HG03354 (cell line): ENCODE data around the gene YJU2.

Experiments used
- ATAC-seq: cut with Tn5 transposase; IDR thresholded peaks from one replicate; pipeline ENCODE4 v1.9.1; 2021; ENCODE audit warnings: mild to moderate bottlenecking; ENCODE audit not compliant: unreplicated experiment, poor library complexity, severe bottlenecking

Gene YJU2

DNA sequence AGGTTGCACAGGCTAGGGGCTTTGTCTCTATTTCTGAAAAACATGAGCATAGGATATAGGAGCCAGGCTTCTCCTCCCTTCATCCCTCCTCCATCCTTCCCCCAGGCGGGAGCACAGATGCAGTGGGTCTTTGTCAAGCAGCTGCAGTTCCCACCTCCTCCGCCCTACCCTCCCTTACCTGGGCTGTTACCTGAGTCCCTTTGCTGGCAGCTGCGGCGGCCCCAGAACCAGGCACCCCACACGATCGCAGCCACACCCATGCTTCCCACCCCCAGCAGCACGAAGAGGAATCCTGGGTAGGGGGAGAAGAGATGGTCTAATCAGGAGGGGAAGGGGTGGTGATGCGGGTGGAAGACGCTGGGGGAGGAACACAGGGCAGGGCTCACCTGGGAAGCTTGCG, 47.5 kb downstream of the YJU2 start:
- ATAC-seq, result no peak

DNA sequence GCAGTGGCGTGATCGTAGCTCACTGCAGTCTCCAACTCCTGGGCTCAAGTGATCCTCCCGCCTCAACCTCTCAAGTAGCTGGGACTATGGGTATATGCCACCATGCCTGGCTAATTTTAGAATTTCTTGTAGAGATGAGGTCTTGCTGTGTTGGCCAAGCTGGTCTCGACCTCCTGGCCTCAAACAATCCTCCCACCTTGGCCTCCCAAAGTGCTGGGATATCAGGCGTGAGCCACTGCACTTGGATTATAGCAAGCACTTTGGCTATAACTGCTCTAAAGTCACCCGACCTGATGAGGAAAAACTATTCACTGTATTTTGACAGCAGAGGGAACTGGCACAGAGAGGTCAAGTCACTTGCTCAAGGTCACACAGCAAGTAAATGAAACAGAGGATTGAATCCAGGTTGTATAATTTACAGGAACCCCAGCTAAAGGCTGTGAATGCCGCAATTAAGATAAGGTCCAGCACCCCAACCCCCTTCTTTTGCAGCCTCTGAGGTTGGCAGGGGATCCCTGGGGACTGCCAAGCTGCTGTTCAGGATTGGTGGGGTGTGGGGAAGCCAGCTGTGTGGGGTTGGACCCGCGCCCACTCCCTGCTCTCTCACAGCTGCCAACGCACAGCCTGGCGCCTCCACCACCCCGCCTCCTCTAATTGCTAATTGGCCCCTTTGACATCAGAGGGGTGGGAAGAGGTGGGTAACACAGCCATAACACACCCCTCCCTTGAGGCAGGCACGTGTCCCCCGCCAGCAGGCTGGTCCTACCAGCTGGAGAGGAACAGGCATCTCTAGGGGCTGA, 49.3 kb downstream of the YJU2 start:
- no peak for ATAC-seq

DNA sequence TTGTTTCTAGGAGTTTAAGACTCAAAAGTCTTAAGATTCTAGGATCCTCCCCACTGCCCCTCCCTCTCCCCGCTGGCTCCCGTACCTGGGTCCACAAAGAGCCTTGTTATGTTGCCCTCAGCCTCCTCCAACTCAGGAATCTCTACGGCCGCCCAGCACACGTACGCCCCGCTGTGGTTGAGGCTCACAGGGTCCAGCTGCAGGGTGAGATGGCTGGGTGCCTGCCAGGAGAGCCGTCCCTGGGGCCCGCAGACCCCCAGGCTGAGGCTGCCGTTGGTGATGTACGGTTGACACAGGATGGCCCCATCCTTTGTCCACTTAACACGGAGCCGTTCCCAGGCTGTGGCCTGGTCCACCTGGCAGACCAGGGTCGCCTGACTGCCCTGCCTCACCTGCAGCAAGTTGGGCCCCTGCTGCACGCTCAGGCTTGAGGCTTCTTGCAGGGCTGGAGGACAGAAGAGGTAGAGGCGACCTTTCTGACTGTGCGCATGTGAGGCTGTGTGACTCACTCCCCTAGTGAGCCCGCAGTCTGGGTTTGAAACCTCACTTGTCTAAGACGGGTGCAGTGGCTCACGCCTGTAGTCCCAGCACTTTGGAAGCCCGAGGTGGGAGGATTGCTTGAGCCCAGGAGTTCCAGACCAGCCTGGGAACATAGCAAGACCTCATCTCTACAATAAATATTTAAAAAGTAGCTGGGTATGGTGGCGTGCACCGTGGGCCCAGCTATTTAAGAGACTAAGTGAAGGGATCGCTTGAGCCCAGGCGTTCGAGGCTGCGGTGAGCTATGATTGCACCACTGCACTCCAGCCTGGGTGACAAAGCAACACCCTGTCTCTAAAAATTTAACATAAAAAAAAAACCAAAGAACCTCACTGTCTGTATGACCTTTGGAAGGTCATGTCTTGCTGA, 51.3 kb downstream of the YJU2 start:
- ATAC-seq, result no peak

DNA sequence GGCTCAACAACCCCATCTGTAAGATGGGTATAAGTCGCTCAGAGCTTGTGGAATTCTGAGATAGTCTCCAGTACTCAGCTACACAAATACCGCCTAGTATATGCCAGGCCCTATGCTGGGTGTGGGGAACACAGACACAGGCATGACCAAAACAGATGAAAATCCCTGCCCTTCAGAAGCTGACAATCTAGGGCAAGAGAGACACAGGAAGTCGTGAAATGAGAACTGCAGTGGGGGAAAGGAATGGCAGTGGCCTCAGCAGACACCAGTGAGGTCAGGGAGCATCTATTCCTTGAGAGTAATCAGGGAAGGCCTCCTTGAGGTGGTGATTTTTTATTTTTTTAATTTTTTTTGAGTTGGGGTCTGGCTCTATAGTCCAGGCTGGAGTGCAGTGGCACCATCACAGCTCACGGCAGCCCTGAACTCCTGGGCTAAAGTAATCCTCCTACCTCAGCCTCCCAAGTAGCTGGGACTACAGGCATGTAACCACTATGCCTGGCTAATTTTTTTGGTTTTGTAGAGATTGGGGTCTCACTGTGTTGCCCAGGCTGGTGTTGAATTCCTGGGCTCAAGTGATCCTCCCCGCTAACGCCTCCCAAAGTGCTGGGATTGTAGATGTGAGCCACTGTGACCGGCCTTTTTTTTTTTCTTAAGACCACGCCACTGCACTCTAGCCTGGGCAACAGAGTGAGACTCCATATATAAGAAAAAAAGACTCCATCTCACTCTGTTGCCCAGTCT, 52.1 kb downstream of the YJU2 start:
- ATAC-seq, result no peak

DNA sequence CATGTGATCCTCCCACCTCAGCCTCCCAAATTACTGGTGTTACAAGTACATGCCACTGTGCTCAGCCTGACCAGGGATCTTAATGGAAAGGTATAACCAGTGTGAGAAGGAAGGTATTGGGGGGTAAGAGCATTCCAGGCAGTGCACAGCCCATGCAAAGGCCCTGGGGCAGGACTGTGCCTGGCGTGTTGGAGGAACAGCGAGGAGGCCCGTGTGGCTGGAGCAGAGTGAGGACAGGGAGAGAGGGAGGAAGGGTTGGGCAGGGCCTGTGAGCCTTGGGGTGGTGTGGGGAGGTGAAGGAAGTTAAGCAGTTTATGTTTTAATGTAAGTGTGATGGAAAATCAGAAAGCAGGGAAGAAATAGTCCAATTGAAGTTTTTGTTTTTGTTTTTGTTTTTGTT, 53.7 kb downstream of the YJU2 start:
- no peak for ATAC-seq

DNA sequence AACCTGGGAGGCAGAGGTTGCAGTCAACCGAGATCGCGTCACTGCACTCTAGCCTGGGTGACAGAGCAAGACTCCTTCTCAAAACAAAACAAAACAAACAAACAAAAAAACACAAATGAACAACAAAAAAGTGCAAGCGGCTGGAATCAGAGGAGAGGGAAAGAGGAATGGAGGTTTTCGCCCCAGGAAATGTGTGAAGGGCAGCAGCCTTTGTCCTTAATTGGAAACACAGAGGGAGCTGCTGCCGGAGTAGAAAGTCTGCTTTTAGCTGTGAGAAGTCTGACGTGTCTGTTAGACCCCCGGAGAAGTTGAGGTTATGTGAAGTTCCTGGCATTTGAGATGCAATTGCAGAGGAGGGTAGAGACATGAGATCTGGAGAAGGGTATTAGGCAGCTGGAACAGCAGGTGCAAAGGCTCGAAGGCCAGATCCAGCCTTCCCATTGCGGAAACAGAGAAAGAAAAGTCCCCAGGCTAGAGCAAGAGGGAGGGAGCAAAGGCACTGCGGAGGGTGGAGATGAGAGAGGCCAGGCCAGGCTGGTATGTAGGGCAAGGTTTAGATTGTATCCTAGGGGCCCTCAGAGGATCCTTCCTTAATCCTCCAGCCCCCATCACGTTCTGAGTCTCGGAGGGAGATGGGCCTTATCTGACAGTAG, 54.8 kb downstream of the YJU2 start:
- no peak for ATAC-seq

DNA sequence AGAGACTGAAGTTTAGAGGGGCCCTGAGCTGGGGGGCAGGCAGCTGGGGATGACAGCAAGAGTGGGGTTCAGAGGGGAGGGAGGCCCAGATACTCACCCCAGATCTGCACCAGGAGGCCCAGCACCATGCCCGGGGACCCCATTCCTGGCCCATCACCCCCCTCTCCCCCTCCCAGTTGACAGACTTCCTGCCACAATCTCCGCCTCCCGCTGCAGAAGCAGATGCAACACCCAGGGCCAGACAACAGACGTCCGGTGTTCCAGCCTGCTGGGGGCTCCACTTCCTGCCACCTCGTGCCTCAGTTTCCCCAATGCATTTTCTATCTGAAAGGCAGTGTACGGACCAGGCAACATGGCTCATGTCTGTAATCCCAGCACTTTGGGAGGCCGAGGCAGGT, 55.4 kb downstream of the YJU2 start, which contains the start of gene TMIGD2:
Gene TMIGD2, minus strand, starts transcription at position 147 of the 398 bp plus-strand sequence. Its CDS starts 4 bp downstream, at position 143.
- ATAC-seq, result no peak

DNA sequence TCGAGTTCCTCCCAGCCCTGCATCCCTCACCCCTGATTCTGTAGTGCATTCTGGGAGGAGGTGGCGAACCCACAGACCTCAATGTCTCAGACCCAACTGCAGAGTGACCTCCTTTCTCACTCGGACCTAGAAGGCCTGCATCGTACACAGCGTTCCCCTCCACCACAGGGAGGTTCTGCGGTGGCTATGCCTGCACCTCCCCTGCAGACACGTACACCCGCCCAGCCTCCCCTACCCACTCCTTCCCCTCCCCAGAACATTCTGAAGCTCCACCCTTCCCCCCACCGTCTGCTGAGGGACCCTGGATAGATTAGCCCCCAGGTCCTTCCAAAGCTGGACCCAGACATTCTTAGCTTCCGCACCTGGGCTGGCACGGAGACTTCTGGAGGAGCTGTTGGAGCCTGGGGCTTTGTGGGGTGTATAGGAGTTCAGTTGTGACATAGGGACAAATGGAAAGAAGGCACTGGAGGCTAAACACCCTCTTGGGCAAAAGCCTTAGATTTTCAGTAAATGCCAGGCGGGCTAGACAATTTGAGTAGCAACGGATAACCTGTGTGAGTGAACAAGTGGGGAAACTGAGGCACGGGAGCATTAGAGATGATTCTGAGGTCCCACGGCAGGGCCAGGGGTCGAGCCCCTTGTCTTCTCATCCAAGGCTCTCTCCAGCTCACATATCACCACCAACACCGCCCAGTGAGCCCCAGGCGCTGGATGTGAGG, 57.1 kb downstream of the YJU2 start:
- no peak for ATAC-seq

DNA sequence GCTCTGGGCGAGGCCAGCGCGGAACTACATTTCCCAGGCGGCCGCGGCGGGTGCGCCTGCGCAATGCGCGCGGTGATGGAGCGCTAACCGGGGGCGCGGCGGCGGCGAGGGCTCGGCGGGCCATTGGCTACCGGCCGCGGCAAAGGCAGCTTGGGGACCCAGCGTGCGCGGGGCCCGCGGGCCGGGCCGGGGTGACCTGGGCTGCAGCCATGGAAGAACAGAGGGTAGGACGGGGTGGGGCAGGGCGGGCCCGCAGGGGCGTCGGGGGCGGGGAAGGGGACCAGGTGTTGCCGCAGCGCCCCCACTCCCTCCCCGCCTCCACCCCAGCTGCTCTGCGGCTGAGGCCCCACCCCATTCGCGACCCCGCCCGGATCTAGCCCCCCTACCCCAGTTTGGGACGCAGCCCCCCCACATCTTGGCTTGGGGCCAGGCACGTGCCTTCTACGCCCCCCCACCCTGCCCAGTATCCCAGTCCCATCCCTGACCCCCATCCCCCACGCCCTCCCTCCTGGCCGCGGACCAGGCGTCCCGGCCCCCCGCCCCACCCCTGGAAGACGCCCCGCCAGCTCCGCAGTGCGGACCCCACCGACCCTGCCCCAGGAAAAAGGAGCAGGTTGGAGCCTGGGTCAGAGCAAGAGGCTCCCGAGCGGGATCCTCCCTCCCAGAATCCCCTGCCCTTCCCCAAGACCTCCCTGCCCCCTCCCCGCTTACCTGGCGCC, 57.8 kb downstream of the YJU2 start, which contains the start of gene FSD1:
Gene FSD1, plus strand, starts transcription at position 61 of the 719 bp plus-strand sequence. Its CDS starts 149 bp downstream, at position 210.
- no peak for ATAC-seq

DNA sequence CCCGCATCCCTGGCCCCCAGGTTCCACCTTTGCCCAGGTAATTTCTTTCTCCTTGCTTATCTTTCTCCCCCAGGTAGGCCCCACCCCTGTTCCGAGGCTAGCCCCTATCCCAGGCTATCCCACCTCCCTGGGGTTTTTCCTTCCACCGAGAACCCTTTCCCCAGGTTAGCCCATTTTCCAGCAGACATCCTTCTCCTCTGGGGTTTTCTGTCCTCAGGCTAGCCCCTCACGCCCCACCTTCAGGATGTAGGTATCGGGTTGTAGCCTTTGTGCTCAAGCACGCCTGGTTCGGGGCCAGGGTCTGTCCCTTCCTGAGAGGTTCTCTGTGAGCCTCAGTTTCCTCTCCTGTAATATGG, 58.4 kb downstream of the YJU2 start:
- ATAC-seq, result no peak

DNA sequence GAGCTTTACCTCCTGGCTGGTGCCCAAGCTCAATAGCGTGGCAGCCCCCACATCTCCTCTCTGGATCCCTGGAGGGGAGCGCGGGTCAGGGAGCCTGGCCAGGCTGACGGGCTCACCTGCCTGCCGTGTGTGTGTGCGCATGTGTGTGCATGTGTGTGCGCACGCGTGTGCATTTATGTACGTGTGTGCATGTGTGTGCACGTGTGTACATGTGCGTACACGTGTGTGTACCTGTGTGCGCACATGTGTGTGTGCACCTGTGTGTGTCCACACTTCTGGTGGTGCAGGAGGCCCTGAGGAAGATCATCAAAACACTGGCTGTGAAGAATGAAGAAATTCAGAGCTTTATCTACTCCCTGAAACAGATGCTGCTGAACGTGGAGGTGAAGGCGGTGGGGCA, 58.8 kb downstream of the YJU2 start:
- ATAC-seq, result no peak

DNA sequence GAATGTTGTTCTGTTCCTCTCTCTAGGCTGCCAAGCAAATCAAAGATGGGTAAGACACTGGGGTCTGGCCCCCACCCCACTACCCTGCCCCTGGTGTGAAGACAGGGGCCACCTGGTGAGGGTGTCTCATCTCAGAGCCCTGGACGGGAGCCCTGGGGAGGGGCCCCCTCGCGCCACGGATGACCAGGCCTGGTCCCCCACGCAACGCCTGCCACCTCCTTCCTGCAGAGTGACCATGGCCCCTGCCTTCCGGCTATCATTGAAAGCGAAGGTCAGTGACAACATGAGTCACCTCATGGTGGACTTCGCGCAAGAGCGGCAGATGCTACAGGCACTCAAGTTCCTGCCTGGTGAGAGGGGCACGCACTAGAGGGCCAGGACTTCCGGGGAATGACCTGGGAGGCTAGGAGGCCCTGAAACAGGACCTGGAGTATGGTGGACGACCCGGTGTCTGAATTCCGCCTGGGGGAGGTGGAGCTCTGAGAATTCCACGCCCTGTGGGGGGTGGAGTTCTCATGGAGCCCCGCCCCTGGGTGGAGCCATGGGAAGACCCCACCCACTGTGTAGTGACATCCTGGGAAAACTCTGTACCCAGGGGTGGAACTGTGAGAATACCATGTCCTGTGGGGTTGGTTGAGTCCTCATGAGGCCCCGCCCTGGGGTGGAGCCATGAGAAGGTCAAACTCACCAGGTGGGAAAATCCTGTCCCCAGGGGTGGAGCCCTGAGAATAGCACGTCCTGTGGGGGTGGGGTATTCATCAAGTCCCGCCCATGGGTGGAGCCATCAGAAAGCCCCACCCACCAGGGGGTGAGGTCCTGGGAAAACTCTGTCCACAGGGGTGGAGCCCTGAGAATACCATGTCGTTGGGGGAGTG, 63.6 kb downstream of the YJU2 start:
- no peak for ATAC-seq

DNA sequence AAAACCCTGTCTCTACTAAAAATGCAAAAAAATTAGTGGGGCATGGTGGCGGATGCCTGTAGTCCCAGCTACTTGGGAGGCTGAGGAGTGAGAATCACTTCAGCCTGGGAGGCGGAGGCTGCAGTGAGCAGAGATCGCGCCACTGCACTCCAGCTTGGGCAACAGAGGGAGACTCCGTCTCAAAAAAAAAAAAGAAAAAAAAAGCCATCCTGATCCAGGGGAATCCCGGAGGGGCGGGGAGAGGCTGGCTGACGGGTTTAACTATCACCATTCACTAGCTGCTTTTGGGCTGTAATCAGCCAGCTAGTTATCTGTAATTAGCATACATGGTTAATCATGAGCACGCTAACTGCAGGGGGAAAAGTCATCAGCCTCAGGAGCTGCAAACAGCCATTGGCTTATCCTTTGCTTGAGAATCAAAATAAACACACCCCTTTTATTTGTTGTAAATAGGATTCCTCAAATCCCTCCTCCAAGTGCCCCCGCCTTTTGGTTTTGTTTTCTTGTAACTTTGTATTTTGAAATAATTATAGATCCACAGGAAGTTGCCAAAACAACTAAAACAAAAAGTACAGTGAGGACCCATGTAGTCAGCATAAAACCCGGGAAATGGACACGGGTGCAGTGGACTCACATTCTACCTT, 67.1 kb downstream of the YJU2 start:
- ATAC-seq, result no peak

DNA sequence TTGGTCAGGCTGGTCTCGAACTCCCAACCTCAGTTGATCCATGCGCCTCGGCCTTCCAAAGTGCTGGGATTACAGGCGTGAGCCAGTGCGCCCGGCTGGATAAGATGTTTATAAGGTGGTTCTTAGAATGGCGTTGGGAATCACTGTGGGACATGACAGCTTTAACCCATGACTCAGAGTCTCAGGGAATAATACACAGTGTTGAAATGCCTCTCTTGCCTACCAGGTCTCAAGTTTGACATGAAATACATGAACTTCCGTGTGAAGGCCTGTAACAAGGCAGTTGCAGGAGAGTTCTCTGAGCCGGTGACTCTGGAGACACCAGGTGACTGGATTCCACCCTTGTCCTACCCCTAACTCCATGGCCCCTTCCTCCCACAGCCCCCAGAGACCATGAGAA, 70.1 kb downstream of the YJU2 start:
- ATAC-seq, result no peak

DNA sequence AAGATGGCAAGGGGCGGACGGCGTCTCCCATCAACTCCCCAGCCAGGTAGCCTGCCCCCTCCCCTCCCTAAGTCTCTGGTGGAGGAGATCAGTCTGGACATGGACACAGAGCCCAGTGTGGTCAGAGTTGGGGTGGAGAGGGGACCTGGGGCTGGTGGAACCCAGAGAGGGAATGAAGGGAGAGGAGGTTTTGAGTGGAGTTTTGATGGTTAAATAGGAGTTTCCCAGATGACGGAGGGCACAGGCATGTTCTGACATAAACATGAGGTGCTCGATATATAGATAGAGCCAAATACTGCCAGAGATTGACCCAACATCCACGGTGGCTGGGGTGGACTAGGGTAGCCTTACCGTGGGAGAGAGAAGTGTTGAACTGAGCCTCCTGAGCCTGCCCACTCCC, 71.6 kb downstream of the YJU2 start:
- no peak for ATAC-seq
